ENCODE results near the gene NPTX1. TPM values are rescaled to one million over a fixed set of nuclear protein-coding genes. Genes with fewer than 3 reads are reported as not detected.

NPTX1 gene
- polyA plus RNA-seq, 1 donor from 2014 or later = 0.56 TPM

GRCh38 chr17:80459234-80459633 is 17.2 kb downstream of the NPTX1 start:
- H3K9me3 ChIP-seq (ENCODE audit: low read length) = no peaks in the 10 kb centered on the region
- H4K20me1 ChIP-seq (ENCODE audit: insufficient read depth) = no peaks in the 10 kb centered on the region
- H3K36me3 ChIP-seq (ENCODE audit: insufficient read depth, low read length) = no peaks in the 10 kb centered on the region
- no peak overlapping the region for H3K4me2 ChIP-seq (ENCODE audit: low read length)
- no peak overlapping the region for H3K9ac ChIP-seq (ENCODE audit: low read length)
- no peak overlapping the region for H2AFZ ChIP-seq (ENCODE audit: low read depth, low read length)
- no peak overlapping the region for H3K4me3 ChIP-seq (ENCODE audit: low read length)
- no peak overlapping the region for H3K27ac ChIP-seq (ENCODE audit: low read length)
- no peak for TF ChIP-seq TAF1 (IDR thresholded peaks at IDR 0.05; ENCODE audit: low read depth)
- no peak for TF ChIP-seq POLR2AphosphoS5 (IDR thresholded peaks at IDR 0.05)
- TF ChIP-seq, protein P1, sequence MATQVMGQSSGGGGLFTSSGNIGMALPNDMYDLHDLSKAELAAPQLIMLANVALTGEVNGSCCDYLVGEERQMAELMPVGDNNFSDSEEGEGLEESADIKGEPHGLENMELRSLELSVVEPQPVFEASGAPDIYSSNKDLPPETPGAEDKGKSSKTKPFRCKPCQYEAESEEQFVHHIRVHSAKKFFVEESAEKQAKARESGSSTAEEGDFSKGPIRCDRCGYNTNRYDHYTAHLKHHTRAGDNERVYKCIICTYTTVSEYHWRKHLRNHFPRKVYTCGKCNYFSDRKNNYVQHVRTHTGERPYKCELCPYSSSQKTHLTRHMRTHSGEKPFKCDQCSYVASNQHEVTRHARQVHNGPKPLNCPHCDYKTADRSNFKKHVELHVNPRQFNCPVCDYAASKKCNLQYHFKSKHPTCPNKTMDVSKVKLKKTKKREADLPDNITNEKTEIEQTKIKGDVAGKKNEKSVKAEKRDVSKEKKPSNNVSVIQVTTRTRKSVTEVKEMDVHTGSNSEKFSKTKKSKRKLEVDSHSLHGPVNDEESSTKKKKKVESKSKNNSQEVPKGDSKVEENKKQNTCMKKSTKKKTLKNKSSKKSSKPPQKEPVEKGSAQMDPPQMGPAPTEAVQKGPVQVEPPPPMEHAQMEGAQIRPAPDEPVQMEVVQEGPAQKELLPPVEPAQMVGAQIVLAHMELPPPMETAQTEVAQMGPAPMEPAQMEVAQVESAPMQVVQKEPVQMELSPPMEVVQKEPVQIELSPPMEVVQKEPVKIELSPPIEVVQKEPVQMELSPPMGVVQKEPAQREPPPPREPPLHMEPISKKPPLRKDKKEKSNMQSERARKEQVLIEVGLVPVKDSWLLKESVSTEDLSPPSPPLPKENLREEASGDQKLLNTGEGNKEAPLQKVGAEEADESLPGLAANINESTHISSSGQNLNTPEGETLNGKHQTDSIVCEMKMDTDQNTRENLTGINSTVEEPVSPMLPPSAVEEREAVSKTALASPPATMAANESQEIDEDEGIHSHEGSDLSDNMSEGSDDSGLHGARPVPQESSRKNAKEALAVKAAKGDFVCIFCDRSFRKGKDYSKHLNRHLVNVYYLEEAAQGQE (IDR thresholded peaks at IDR 0.05; ENCODE audit: borderline replicate concordance) = no peak
- no peak for TF ChIP-seq SMC3 (conservative IDR thresholded peaks at IDR 0.05; ENCODE audit: poor library complexity)
- TF ChIP-seq MXI1 (conservative IDR thresholded peaks at IDR 0.05; ENCODE audit: poor library complexity, severe bottlenecking) = no peak
- no peak for TF ChIP-seq EP300 (conservative IDR thresholded peaks at IDR 0.05; ENCODE audit: poor library complexity, severe bottlenecking)
- no peaks in the 10 kb centered on the region for H3K79me2 ChIP-seq (replicated peaks; ENCODE audit: insufficient read depth, low read length)
- no peaks in the 10 kb centered on the region for H3K27me3 ChIP-seq (ENCODE audit: insufficient read depth, low read depth, low read length)
- no peaks in the 10 kb centered on the region for H3F3A ChIP-seq (ENCODE audit: insufficient read depth, low read length, poor library complexity, severe bottlenecking)
- H3K9me2 ChIP-seq (ENCODE audit: insufficient read depth, low read length) = no peaks in the 10 kb centered on the region

DNA sequence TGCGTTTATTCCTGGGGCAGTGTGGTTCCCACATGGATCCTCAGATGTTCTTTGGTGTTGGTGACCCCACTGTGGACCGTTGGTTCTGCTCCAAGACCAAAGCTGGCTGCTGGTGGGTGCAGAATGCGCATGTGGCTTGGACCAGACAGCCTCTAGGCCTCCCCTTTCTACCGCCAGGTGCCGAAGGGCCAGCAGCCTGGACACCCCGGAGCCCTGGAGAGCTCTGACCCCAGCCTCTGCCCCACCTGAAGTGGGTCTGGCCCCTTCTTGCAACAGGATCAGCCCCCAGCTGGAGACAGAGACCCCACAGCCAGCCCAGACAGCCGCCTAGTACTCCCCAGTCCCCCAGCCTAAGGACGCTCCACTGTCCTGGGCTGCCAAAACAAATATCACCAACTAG is 18.4 kb downstream of the NPTX1 start:
- no peaks in the 10 kb centered on the region for H4K20me1 ChIP-seq (ENCODE audit: insufficient read depth)
- H3F3A ChIP-seq (ENCODE audit: insufficient read depth, low read length, poor library complexity, severe bottlenecking) = no peaks in the 10 kb centered on the region
- no peak for TF ChIP-seq SMC3 (conservative IDR thresholded peaks at IDR 0.05; ENCODE audit: poor library complexity)
- no peak for TF ChIP-seq EP300 (conservative IDR thresholded peaks at IDR 0.05; ENCODE audit: poor library complexity, severe bottlenecking)
- no peak for TF ChIP-seq CTCF (IDR thresholded peaks at IDR 0.05; ENCODE audit: poor library complexity, severe bottlenecking)
- TF ChIP-seq MXI1 (conservative IDR thresholded peaks at IDR 0.05; ENCODE audit: poor library complexity, severe bottlenecking) = no peak
- TF ChIP-seq, protein P1 (IDR thresholded peaks at IDR 0.05; ENCODE audit: borderline replicate concordance) = no peak
- no peak for TF ChIP-seq TAF1 (IDR thresholded peaks at IDR 0.05; ENCODE audit: low read depth)
- no peak for TF ChIP-seq EZH2 (IDR thresholded peaks at IDR 0.05; ENCODE audit: borderline replicate concordance, insufficient read depth, low read length, poor library complexity, severe bottlenecking)
- no peak for TF ChIP-seq POLR2AphosphoS5 (IDR thresholded peaks at IDR 0.05)
- TF ChIP-seq RAD21 (conservative IDR thresholded peaks at IDR 0.05) = no peak
- no peaks in the 10 kb centered on the region for H3K36me3 ChIP-seq (ENCODE audit: insufficient read depth, low read length)
- no peaks in the 10 kb centered on the region for H3K9me3 ChIP-seq (ENCODE audit: low read length)
- no peak overlapping the region for H3K9ac ChIP-seq (ENCODE audit: low read length)
- H2AFZ ChIP-seq (ENCODE audit: low read depth, low read length) = no peak overlapping the region
- no peak overlapping the region for H3K4me2 ChIP-seq (ENCODE audit: low read length)
- no peak overlapping the region for H3K4me3 ChIP-seq (ENCODE audit: low read length)
- no peaks in the 10 kb centered on the region for H3K27me3 ChIP-seq (ENCODE audit: insufficient read depth, low read depth, low read length)
- H3K79me2 ChIP-seq (replicated peaks; ENCODE audit: insufficient read depth, low read length) = no peaks in the 10 kb centered on the region
- H3K9me2 ChIP-seq (ENCODE audit: insufficient read depth, low read length) = no peaks in the 10 kb centered on the region
- H3K27ac ChIP-seq (ENCODE audit: low read length) = no peak overlapping the region

Data from neural cell (in vitro differentiated cells).